Panc1 (cell line): Measurements from ENCODE around the gene NPPC. TPM values are rescaled to one million over a fixed set of nuclear protein-coding genes. Genes with fewer than 3 reads are reported as not detected.

Experiments
- ATAC-seq: fragments of 200-7000 bp; cut with Tn5 transposase; 2 replicates; pipeline ENCODE4 v1.9.1; 2020; ENCODE audit warnings: mild to moderate bottlenecking, moderate library complexity
- BruUV-seq: library from RNA; stranded (reverse); fragments of 400-500 nt; replicated peaks from 2 replicates; lab custom pipeline; 2021; lab: Mats Ljungman, UMichigan
- CTCF ChIA-PET: fragments of 300-600 bp; sonication (Branson Sonifier 250); formaldehyde crosslinking; loops from one replicate; lab custom pipeline; 2022; ENCODE audit warnings: antibody characterized with exemption; lab: Charles Lee
- POLR2A ChIA-PET: fragments of 300-600 bp; sonication (Branson Sonifier 250); formaldehyde crosslinking; loops from one replicate; lab custom pipeline; 2022; ENCODE audit warnings: antibody characterized with exemption; lab: Charles Lee
- DNase-seq: peaks from one replicate; pipeline ENCODE4 v3.0.0-alpha.2; 2010; ENCODE audit warnings: low read depth, low spot score
- H3K27ac ChIP-seq: 2 replicates; pipeline ENCODE4 v1.5.1; 2011; ENCODE audit warnings: mild to moderate bottlenecking, low read length, inconsistent platforms
- H3K27me3 ChIP-seq: fragments of 200-500 bp; sonication (Bioruptor generic); 2 replicates; pipeline ENCODE4 v1.6.0; 2014; ENCODE audit warnings: low read length, inconsistent platforms; ENCODE audit not compliant: control insufficient read depth, insufficient read depth
- H3K36me3 ChIP-seq: fragments of 200-500 bp; sonication (Bioruptor generic); 2 replicates; pipeline ENCODE4 v1.5.1; 2014; ENCODE audit warnings: inconsistent platforms, mild to moderate bottlenecking, low read length, moderate library complexity; ENCODE audit not compliant: control insufficient read depth, insufficient read depth
- H3K4me1 ChIP-seq: 2 replicates; pipeline ENCODE4 v1.5.1; 2011; ENCODE audit warnings: inconsistent platforms, mild to moderate bottlenecking, low read length, moderate library complexity; ENCODE audit not compliant: control insufficient read depth, insufficient read depth
- H3K4me3 ChIP-seq, 2 experiments: 2 replicates each; pipeline ENCODE4 v1.5.1; 2011 to 2012; ENCODE audit warnings: low read depth in 2 of 2, low read length in 2 of 2, mild to moderate bottlenecking in 2 of 2, inconsistent platforms in 1 of 2, moderate library complexity in 1 of 2
- H3K9me3 ChIP-seq: fragments of 200-500 bp; sonication (Bioruptor generic); 2 replicates; pipeline ENCODE4 v1.5.1; 2014; ENCODE audit warnings: low read depth, mild to moderate bottlenecking, inconsistent platforms, low read length, moderate library complexity; ENCODE audit not compliant: control insufficient read depth, insufficient read depth
- CTCF ChIP-seq: fragments of 450-650 bp; IDR thresholded peaks from 2 replicates; pipeline ENCODE4 v1.5.1; 2017; ENCODE audit warnings: mild to moderate bottlenecking
- POLR2AphosphoS5 ChIP-seq: IDR thresholded peaks from 2 replicates; pipeline ENCODE4 v1.6.1; 2012; ENCODE audit warnings: mild to moderate bottlenecking, low read depth, low read length, moderate library complexity
- REST ChIP-seq, 2 experiments: IDR thresholded peaks; 2 replicates each; pipeline ENCODE4 v1.6.1; 2011 to 2012; ENCODE audit warnings: low read depth in 2 of 2, control low read depth in 1 of 2, low read length in 1 of 2, mild to moderate bottlenecking in 1 of 2, moderate library complexity in 1 of 2; ENCODE audit not compliant: insufficient read depth in 1 of 2
- SIN3A ChIP-seq: IDR thresholded peaks from 2 replicates; pipeline ENCODE4 v1.6.1; 2012; ENCODE audit warnings: low read depth, mild to moderate bottlenecking, low read length, moderate library complexity, borderline replicate concordance; ENCODE audit not compliant: insufficient read depth
- TCF7L2 ChIP-seq: IDR thresholded peaks from 2 replicates; pipeline ENCODE4 v1.6.1; 2011; ENCODE audit warnings: mild to moderate bottlenecking, low read depth, low read length, inconsistent platforms
- in situ Hi-C: cut with HindIII; loops from 2 replicates; pipeline ENCODE4 v1.10.0; 2016; ENCODE audit warnings: low sequenced_read_pairs, low pct_unique_long_range_greater_than_20kb
- intact Hi-C: fragments of 100-400 bp; cut with micrococcal nuclease; formaldehyde crosslinking; loops from one replicate; pipeline ENCODE4 v1.10.0; 2022; ENCODE audit not compliant: unreplicated experiment
- total RNA-seq: library from RNA; stranded (reverse); gene quantifications from one replicate; pipeline ENCODE4 v1.2.1, GENCODE V29; 2021; ENCODE audit not compliant: unreplicated experiment

Gene NPPC
- total RNA-seq, 1 experiment from 2014 or later: 1.1 TPM

- in situ Hi-C loops: no loop called here
- CTCF ChIA-PET: interaction anchor here (0.7 kb wide), 1 partner anchor 305 kb away, joined by 3 read pairs; no protein-coding TSS in a partner anchor
Measured at GRCh38 chr2:231970461-231970860, 44.3 kb upstream of the NPPC start.

GRCh38 chr2:231968820-231969219, 42.6 kb upstream of the NPPC start:
- H3K9me3 ChIP-seq: no peaks in the 10 kb centered on the region
- no peaks in the 10 kb centered on the region for H3K36me3 ChIP-seq
- intact Hi-C loops (no loop called here), in situ Hi-C loops (no loop called here)
- H3K27me3 ChIP-seq: no peaks in the 10 kb centered on the region
- DNase-seq (no peak), ATAC-seq (no peak)
- no TSS peak for BruUV-seq
- CTCF ChIA-PET: no interaction called here
- no peak overlapping the region for H3K4me3 ChIP-seq
- no peak overlapping the region for H3K27ac ChIP-seq
- no peak for TF ChIP-seq POLR2AphosphoS5
- no peak for TF ChIP-seq REST (IDR thresholded peaks at IDR 0.05; ENCODE audit: insufficient read depth in 1 of 2, low read depth in 2 of 2, low read length in 1 of 2)
- TF ChIP-seq TCF7L2: no peak
- no peaks in the 10 kb centered on the region for H3K4me1 ChIP-seq
- POLR2A ChIA-PET: no interaction called here

More at GRCh38 chr2:231970461-231970860, 44.3 kb upstream of the NPPC start:
- no peak overlapping the region for H3K27ac ChIP-seq
- no peaks in the 10 kb centered on the region for H3K36me3 ChIP-seq
- H3K9me3 ChIP-seq: no peaks in the 10 kb centered on the region
- no peak for TF ChIP-seq SIN3A
- TF ChIP-seq CTCF: no peak
- TF ChIP-seq REST (IDR thresholded peaks at IDR 0.05; ENCODE audit: insufficient read depth in 1 of 2, low read depth in 2 of 2, low read length in 1 of 2): no peak
- TF ChIP-seq TCF7L2: no peak
- no peak for TF ChIP-seq POLR2AphosphoS5
- H3K4me3 ChIP-seq: no peak overlapping the region
- no peaks in the 10 kb centered on the region for H3K4me1 ChIP-seq
- DNase-seq (no peak), ATAC-seq (no peak)
- BruUV-seq: no TSS peak
- POLR2A ChIA-PET: no interaction called here
- intact Hi-C loops: no loop called here
- H3K27me3 ChIP-seq: no peaks in the 10 kb centered on the region
